ENCODE data around the gene ARAP1.

The ARAP1 gene

GRCh38 chr11:72642043-72642883, 109.9 kb downstream of the ARAP1 start:
- no peak for DNase-seq (ENCODE audit: low read depth, low spot score)

GRCh38 chr11:72641522-72642042, 110.6 kb downstream of the ARAP1 start:
- no peak for DNase-seq (ENCODE audit: low read depth, low spot score)

GRCh38 chr11:72639502-72640375, 112.5 kb downstream of the ARAP1 start:
- no peak for DNase-seq (ENCODE audit: low read depth, low spot score)

- peak; percentile 33 for DNase-seq (ENCODE audit: low read depth, low spot score)
These were observed 114.3 kb downstream of the ARAP1 start for GRCh38 chr11:72637926-72638325.

- DNase-seq (ENCODE audit: low read depth, low spot score) = no peak
These were observed 115.0 kb downstream of the ARAP1 start for GRCh38 chr11:72637198-72637597.

- no peak for DNase-seq (ENCODE audit: low read depth, low spot score)
These were observed 115.8 kb downstream of the ARAP1 start for GRCh38 chr11:72636376-72636775.

GRCh38 chr11:72635933-72636332, 116.3 kb downstream of the ARAP1 start:
- DNase-seq (ENCODE audit: low read depth, low spot score) = no peak

GRCh38 chr11:72635309-72635915, 116.8 kb downstream of the ARAP1 start:
- no peak for DNase-seq (ENCODE audit: low read depth, low spot score)

Measured in ELF-1 (cell line).